ENCODE data around the gene C10orf95. TPM values are rescaled to one million over a fixed set of nuclear protein-coding genes. Genes with fewer than 3 reads are reported as not detected.
"Not testable (repeated sequence)": the region's sequence is repeated elsewhere in the genome, so short reads cannot be mapped to it uniquely, and the experiment has no call there.

Gene C10orf95
- total and polyA plus RNA-seq, 8 donors: 0.46 to 8.0 (median 0.57) TPM; not detected in 4

GRCh38 chr10:102460836-102461186, 9.5 kb upstream of the C10orf95 start:
- DNase-seq: no peak
- intact Hi-C loops (cut with DNase I; ENCODE audit: low total_unique reads): no loop called here
- H3K4me1 ChIP-seq: peaks cover 10 to 38% (median 25%) of the 10 kb centered on the region in 4 donors
- peaks cover 0 to 5% (median 1%) of the 10 kb centered on the region in 4 donors for H3K36me3 ChIP-seq
- peak overlapping the region; percentile 25 to 71 (median 64) for H3K27ac ChIP-seq
- no peaks in the 10 kb centered on the region for H3K27me3 ChIP-seq
- no peaks in the 10 kb centered on the region for H3K9me3 ChIP-seq
- TF ChIP-seq POLR2A (IDR thresholded peaks at IDR 0.05): no peak
- H3K4me3 ChIP-seq: peak overlapping the region; percentile 52 to 67 (median 58)
- WGBS, 5 donors: 17 to 22% (median 19%) methylated on average over 8 of the region's 8 CpGs

GRCh38 chr10:102458656-102459055, 7.3 kb upstream of the C10orf95 start:
- H3K27ac ChIP-seq: no peak overlapping the region
- peaks cover 10 to 47% (median 25%) of the 10 kb centered on the region in 4 donors for H3K4me1 ChIP-seq
- intact Hi-C loops (cut with DNase I; ENCODE audit: low total_unique reads): no loop called here
- H3K4me3 ChIP-seq: no peak overlapping the region
- 53 to 84% (median 64%) methylated on average over 4 of the region's 4 CpGs for WGBS, 5 donors
- peaks cover 0 to 12% (median 5%) of the 10 kb centered on the region in 4 donors for H3K36me3 ChIP-seq
- no peaks in the 10 kb centered on the region for H3K9me3 ChIP-seq
- DNase-seq: no peak
- TF ChIP-seq POLR2A (IDR thresholded peaks at IDR 0.05): no peak
- TF ChIP-seq CTCF (IDR thresholded peaks at IDR 0.05): no peak
- no peak for TF ChIP-seq POLR2AphosphoS5 (IDR thresholded peaks at IDR 0.05)
- no peak for TF ChIP-seq EP300 (IDR thresholded peaks at IDR 0.05)
- H3K27me3 ChIP-seq: no peaks in the 10 kb centered on the region

GRCh38 chr10:102457591-102458150, 6.3 kb upstream of the C10orf95 start:
- 78 to 88% (median 82%) methylated on average over 9 of the region's 9 CpGs for WGBS, 5 donors
- intact Hi-C loops (cut with DNase I; ENCODE audit: low total_unique reads): no loop called here
- Histone ChIP-seq H3K4me1 (peaks cover 7 to 45% (median 22%) of the 10 kb centered on the region in 4 donors), H3K27me3 (no peaks in the 10 kb centered on the region), H3K9me3 (no peaks in the 10 kb centered on the region), H3K36me3 (peaks cover 0 to 12% (median 5%) of the 10 kb centered on the region in 4 donors), H3K27ac (no peak overlapping the region), H3K4me3 (no peak overlapping the region)
- DNase-seq: no peak
- TF ChIP-seq CTCF (IDR thresholded peaks at IDR 0.05): no peak
- no peak for TF ChIP-seq EP300 (IDR thresholded peaks at IDR 0.05)
- no peak for TF ChIP-seq POLR2A (IDR thresholded peaks at IDR 0.05)
- no peak for TF ChIP-seq POLR2AphosphoS5 (IDR thresholded peaks at IDR 0.05)

GRCh38 chr10:102455893-102456471, 4.6 kb upstream of the C10orf95 start:
- peak in 1 of 3 donors; percentile 25 for TF ChIP-seq POLR2AphosphoS5 (IDR thresholded peaks at IDR 0.05)
- TF ChIP-seq POLR2A (IDR thresholded peaks at IDR 0.05): no peak
- 73 to 86% (median 78%) methylated on average over 7 of the region's 7 CpGs for WGBS, 5 donors
- Histone ChIP-seq H3K27ac (peak overlapping the region in 1 of 5 donors; percentile 4), H3K4me3 (no peak overlapping the region), H3K27me3 (no peaks in the 10 kb centered on the region), H3K36me3 (peaks cover 0 to 12% (median 5%) of the 10 kb centered on the region in 4 donors), H3K4me1 (peaks cover 4 to 47% (median 21%) of the 10 kb centered on the region in 4 donors), H3K9me3 (no peaks in the 10 kb centered on the region)
- peak in 1 of 2 donors; percentile 52 for DNase-seq
- intact Hi-C loops (cut with DNase I; ENCODE audit: low total_unique reads): no loop called here

GRCh38 chr10:102454662-102455487, 3.5 kb upstream of the C10orf95 start:
- 67 to 79% (median 71%) methylated on average over 9 to 13 of the region's 13 CpGs for WGBS, 5 donors
- DNase-seq; H3K9me3 ChIP-seq; intact Hi-C loops (cut with DNase I; ENCODE audit: low total_unique reads); H3K4me3 ChIP-seq; H3K27me3 ChIP-seq; H3K27ac ChIP-seq: not testable (repeated sequence)
- Histone ChIP-seq H3K4me1 (peaks cover 0 to 48% (median 22%) of the 10 kb centered on the region in 4 donors), H3K36me3 (peaks cover 0 to 12% (median 5%) of the 10 kb centered on the region in 4 donors)
